ENCODE data around the gene LBHD1.

LBHD1 gene

DNA sequence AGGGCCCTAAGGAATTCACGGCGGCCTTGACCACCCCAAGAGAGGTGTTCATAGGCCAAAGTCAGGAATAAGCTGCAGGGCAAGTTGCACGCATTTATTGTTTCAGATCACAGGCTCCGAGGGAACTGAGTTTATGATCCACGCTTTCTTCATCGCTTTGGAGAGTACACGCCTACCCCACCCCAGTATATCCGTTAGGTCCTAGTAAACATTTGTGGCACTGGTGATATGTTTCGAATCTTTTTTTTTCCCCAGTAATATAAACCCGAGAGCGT is 26.5 kb downstream of the LBHD1 start:
- TF ChIP-seq, protein P1, sequence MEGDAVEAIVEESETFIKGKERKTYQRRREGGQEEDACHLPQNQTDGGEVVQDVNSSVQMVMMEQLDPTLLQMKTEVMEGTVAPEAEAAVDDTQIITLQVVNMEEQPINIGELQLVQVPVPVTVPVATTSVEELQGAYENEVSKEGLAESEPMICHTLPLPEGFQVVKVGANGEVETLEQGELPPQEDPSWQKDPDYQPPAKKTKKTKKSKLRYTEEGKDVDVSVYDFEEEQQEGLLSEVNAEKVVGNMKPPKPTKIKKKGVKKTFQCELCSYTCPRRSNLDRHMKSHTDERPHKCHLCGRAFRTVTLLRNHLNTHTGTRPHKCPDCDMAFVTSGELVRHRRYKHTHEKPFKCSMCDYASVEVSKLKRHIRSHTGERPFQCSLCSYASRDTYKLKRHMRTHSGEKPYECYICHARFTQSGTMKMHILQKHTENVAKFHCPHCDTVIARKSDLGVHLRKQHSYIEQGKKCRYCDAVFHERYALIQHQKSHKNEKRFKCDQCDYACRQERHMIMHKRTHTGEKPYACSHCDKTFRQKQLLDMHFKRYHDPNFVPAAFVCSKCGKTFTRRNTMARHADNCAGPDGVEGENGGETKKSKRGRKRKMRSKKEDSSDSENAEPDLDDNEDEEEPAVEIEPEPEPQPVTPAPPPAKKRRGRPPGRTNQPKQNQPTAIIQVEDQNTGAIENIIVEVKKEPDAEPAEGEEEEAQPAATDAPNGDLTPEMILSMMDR (conservative IDR thresholded peaks at IDR 0.05; ENCODE audit: control insufficient read depth, insufficient read depth, low read depth, low read length): no peak
- DNase-seq (ENCODE audit: low read depth): no peak
- peak overlapping the region; percentile 82 for H3K4me3 ChIP-seq (ENCODE audit: control insufficient read depth, low read depth, low read length)

DNA sequence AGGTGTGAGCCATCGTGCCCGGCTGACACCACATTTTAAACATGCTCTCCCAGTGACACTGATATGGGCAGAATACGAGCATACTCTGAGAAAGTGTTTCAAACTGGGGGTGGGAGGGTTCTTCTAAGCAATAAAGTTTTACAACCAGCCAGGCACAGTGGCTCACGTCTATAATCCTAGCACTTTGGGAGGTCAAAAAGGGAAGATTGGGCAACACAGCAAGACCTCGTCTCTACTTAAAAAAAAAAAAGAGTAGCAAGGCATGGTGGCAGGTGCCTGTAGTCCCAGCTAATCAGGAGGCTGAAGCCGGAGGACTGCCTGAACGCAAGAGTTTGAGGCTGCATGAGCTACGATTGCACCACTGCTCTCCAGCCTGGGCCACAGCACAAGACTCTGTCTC is 27.8 kb downstream of the LBHD1 start:
- TF ChIP-seq, protein P1 (conservative IDR thresholded peaks at IDR 0.05; ENCODE audit: control insufficient read depth, insufficient read depth, low read depth, low read length): no peak
- DNase-seq (ENCODE audit: low read depth): no peak
- no peak overlapping the region for H3K4me3 ChIP-seq (ENCODE audit: control insufficient read depth, low read depth, low read length)

DNA sequence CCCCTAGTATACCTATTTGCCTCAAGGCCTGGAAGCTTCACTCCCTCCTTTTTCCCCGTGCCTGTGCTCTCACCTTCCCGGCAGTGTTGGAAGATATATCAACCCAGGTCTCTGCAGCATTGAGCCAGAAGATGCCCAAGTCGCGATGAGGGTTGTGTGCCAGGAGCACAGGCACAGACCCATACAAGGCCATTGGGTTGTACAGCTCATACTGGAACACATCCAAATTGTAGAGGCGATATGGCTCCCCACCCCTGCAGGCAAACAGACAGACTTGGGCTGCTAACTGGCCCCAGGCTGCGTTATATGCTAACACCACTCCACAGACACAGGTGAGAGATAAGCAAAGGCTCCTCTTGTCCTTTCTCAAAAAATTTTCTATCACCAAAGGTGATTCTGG is 39.6 kb downstream of the LBHD1 start:
- no peak overlapping the region for H3K4me3 ChIP-seq (ENCODE audit: control insufficient read depth, low read depth, low read length)
- TF ChIP-seq, protein P1 (conservative IDR thresholded peaks at IDR 0.05; ENCODE audit: control insufficient read depth, insufficient read depth, low read depth, low read length): no peak
- DNase-seq (ENCODE audit: low read depth): no peak

DNA sequence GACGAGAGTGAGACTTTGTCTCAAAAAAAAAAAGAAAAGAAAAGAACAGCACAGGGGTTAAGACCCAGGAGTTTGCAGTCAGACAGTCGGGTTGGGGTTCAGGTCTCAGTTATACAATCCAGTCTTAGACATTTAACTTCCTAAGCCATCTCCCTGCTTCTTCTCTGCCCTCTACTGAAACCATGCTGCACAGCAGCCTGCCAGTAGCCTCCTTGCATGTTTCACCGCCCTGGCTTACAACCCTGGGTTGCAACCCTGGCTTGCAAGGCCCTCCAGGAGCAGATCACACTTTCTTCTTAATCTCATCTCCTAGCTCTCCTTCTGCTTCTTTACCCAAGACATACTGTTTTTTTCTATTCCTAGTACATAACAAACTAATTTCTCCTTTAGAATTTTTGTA is 44.4 kb downstream of the LBHD1 start:
- TF ChIP-seq, protein P1 (conservative IDR thresholded peaks at IDR 0.05; ENCODE audit: control insufficient read depth, insufficient read depth, low read depth, low read length): peak; percentile 13
- DNase-seq (ENCODE audit: low read depth): no peak
- H3K4me3 ChIP-seq (ENCODE audit: control insufficient read depth, low read depth, low read length): no peak overlapping the region

DNA sequence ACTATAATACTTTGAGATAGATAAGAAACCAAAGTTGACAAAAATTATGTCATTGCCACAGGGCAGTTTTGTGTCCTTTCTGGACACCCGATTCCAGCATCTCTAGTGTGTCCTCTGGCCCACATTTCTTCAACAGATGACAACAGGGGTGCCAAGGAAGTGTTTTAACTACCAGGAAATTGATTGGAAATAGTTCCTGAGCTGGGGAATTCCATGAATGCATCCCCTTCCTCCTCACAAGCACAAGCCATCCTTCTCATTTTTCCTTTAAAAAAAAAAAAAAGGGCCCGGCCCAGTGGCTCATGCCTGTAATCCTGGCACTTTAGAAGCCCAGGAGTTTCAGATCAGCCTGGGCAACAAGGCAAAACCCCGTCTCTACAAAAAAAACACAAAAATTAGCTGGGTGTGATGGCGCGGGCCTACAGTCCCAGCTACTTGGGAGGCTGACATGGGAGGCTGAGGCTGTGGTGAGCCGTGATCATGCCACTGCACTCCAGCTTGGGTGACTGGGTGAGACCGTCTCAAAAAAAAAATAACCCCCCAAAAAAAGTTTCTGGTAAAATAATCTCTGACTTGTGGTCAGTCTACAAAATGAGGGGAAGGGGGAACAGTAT is 49.5 kb downstream of the LBHD1 start:
- no peak overlapping the region for H3K4me3 ChIP-seq (ENCODE audit: control insufficient read depth, low read depth, low read length)

DNA sequence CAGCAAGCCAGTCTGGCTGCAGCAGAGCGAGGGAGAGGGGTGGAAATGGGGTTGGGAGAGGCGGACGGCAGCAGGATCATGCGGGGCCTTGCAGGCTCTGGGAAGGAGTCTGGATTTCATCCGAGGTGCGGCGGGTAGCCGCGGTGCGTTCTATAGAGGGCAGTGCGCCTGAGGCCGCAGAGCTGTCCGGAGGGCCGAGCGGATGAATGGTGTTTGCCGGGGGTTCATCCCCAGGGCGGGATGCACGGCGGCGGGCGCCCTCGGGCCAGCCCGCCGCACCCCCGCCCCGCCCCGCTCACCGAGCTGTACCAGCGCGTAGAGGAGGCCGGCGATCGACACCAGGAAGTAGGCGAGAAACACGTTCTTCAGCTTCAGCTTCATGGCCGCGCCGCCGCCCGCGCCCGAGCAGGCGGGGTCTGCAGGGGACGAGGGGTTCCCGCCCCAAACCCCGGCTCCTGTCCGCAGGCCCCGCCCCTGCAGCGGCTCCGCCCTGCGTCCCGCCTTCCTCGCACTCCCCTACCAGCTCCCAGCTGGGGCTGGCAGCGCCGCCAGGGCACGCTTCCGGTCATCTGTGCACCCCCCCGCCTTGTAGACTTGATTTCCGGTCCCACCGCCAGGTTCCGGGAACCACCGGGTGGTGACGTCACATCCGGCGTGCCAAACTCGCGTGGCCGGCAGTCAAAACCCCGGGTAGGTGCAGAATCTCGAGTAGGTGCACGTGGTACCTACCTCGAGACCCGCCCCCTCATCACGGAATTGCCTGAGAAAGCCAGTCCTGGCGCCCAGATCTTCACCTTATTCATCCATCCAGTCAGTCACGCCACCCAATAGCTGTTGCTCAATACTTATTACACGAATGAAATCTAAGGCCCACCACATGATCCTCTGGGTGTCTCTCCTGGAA is 50.2 kb downstream of the LBHD1 start, which contains the start of gene B3GAT3:
Gene B3GAT3 (minus strand): TSS at position 420 of the 904 bp plus-strand sequence. CDS start 39 bp downstream, at position 381.
- H3K4me3 ChIP-seq (ENCODE audit: control insufficient read depth, low read depth, low read length): peak within 1 kb of the TSS; percentile 88
- DNase-seq (ENCODE audit: low read depth): peak; percentile 97
- TF ChIP-seq, protein P1 (conservative IDR thresholded peaks at IDR 0.05; ENCODE audit: control insufficient read depth, insufficient read depth, low read depth, low read length): no peak

More for the DNA sequence above, 49.5 kb downstream of the LBHD1 start:
- TF ChIP-seq, protein P1 (conservative IDR thresholded peaks at IDR 0.05; ENCODE audit: control insufficient read depth, insufficient read depth, low read depth, low read length): no peak
- DNase-seq (ENCODE audit: low read depth): no peak
